Brain microvascular endothelial cell (primary cell): ENCODE measurements around the gene OR2V1.

ENCODE experiments used
- DNase-seq: peaks from one replicate; pipeline ENCODE4 v3.0.0-alpha.2; 2020
- H3K27ac ChIP-seq: fragments of 250-450 bp; sonication (Bioruptor Pico); 2 replicates; pipeline ENCODE4 v1.5.1; 2020; ENCODE audit warnings: mild to moderate bottlenecking, moderate library complexity
- H3K27me3 ChIP-seq: fragments of 250-450 bp; sonication (Bioruptor Pico); replicated peaks from 2 replicates; pipeline ENCODE4 v1.5.1; 2020; ENCODE audit warnings: mild to moderate bottlenecking
- H3K36me3 ChIP-seq: fragments of 250-450 bp; sonication (Bioruptor Pico); replicated peaks from 2 replicates; pipeline ENCODE4 v1.5.1; 2020; ENCODE audit warnings: mild to moderate bottlenecking
- H3K4me3 ChIP-seq: 2 replicates; pipeline ENCODE4 v1.5.1; 2011; ENCODE audit warnings: low read depth, mild to moderate bottlenecking, control low read depth, low read length, moderate library complexity
- CTCF ChIP-seq: IDR thresholded peaks from 2 replicates; pipeline ENCODE4 v1.5.1; 2011; ENCODE audit warnings: low read depth, mild to moderate bottlenecking, moderate library complexity, low read length, control low read depth, inconsistent platforms; ENCODE audit errors: missing control alignments
- in situ Hi-C: cut with HindIII; loops from 2 replicates; pipeline ENCODE4 v1.10.0; 2017; ENCODE audit warnings: low sequenced_read_pairs, low pct_ligation_motif_present

OR2V1 gene

DNA sequence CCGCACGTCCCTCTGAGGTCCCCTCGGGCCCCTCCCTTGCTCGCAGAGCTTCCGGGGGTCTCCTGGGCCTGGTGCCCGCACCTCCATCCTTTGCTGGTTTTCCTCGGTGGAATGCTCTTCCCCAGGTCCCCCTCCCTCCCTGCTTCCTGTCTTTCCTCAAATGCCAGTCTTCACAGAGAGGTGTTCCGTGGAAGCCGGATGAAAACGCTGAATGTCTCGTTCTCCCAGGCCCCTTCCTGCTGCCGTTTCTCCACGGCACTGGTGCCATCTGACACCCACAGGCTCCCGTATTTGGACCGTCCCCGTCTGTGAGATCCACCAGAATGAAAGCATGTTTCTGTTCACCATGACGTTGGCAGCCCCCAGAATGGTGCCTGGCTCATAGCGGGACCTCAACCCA, 4.1 kb downstream of the OR2V1 start:
- TF ChIP-seq CTCF: no peak
- H3K36me3 ChIP-seq: no peaks in the 10 kb centered on the region
- H3K4me3 ChIP-seq: no peak overlapping the region
- H3K27ac ChIP-seq: no peak overlapping the region
- H3K27me3 ChIP-seq: peaks cover 2% of the 10 kb centered on the region
- in situ Hi-C loops: no loop called here
- DNase-seq: no peak

DNA sequence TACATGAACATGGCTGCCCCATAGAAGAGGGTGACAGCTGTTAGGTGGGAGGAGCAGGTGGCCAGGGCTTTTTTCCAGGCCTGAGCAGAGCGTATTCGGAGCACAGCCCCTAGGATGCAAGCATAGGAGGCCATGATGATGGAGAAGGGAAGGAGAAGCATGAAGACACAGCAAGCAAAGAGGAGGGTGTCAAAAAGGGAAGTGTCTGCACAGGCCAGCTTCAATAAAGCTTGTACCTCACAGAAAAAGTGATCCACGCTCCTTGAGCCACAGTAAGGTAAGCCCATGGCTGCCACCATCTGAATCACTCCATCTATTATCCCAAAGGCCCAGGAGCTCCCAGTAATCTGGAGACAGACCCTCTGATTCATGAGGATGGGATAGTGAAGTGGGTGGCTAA, 6.4 kb downstream of the OR2V1 start:
- DNase-seq: no peak
- no peak overlapping the region for H3K4me3 ChIP-seq
- in situ Hi-C loops: no loop called here
- no peak for TF ChIP-seq CTCF
- H3K36me3 ChIP-seq: no peaks in the 10 kb centered on the region
- no peaks in the 10 kb centered on the region for H3K27me3 ChIP-seq
- no peak overlapping the region for H3K27ac ChIP-seq

DNA sequence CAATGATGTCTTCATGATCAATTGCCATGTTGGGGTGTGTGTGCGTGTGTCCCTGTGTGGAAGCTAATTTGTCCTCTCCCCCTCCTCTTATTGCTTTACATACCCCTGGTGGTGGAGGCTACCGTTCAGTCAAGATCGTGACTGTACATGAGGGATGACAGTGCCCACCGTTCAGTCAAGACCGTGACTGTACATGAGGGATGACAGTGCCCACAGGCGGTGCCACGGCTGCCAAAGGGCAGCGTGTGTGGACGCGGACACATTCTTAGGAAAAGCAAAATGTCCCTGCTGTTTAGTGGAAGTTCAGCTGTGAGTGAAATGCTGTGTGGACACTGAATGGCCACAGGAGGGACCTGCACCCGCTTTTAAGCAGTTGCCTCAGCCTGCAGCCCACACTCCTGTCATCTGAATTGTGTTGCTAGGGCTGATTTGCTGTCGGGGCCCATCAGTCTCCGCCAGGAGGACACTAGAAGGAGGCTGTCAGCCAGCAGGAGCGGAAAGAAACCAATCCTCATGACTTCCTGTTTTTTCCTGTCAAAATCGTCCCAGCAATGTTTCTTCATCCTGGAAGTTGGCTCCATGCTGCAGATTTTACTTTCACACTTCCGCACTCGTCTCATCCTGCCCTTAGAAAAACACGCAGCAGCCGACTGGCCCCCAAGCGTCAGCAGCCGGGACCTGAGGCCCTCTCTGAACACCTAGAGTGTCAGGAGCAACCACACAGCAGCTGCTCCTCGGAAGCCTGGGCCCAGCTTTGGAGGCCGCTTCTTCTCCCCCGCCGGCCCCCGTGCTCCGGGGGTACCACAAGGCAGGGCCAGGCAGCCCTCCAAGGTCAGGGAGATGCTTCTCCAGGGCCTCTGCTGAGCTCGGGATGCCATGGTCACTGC, 9.1 kb downstream of the OR2V1 start:
- H3K27ac ChIP-seq: no peak overlapping the region
- TF ChIP-seq CTCF: peak; percentile 8

GRCh38 chr5:181120761-181121160, 10.2 kb downstream of the OR2V1 start:
- Histone ChIP-seq H3K27me3 (peaks cover 3% of the 10 kb centered on the region), H3K4me3 (no peak overlapping the region), H3K36me3 (no peaks in the 10 kb centered on the region), H3K27ac (no peak overlapping the region)
- no peak for TF ChIP-seq CTCF
- DNase-seq: no peak
- in situ Hi-C loops: no loop called here

More for the DNA sequence above, 9.1 kb downstream of the OR2V1 start:
- Histone ChIP-seq H3K27me3 (no peaks in the 10 kb centered on the region), H3K4me3 (no peak overlapping the region), H3K36me3 (no peaks in the 10 kb centered on the region)
- no peak for DNase-seq
- in situ Hi-C loops: no loop called here

DNA sequence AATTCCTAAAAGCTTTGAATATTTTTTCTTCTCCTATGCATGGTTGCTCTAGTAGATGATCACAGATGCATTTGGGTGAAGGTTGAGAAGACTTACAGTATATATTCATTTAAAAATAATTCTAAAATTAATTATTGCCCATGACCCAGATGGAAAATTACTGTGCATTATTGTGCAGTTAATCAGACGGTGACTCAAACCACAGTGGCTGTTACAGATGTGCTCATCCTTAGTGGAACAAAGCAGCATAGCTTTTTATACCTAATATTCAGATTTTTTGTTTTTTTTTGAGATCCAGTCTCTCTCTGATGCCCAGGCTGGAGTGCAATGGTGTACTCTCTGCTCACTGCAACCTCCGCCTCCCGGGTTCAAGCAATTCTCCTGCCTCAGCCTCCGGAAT, 10.7 kb downstream of the OR2V1 start:
- H3K27me3 ChIP-seq: peaks cover 4% of the 10 kb centered on the region
- DNase-seq: peak; percentile 40

More for the DNA sequence above, 10.7 kb downstream of the OR2V1 start:
- no peak for TF ChIP-seq CTCF
- H3K4me3 ChIP-seq: no peak overlapping the region
- in situ Hi-C loops: no loop called here
- H3K36me3 ChIP-seq: no peaks in the 10 kb centered on the region
- no peak overlapping the region for H3K27ac ChIP-seq
